AG04450 (cell line): Measurements from ENCODE around the gene BTBD9. TPM values are rescaled to one million over a fixed set of nuclear protein-coding genes. Genes with fewer than 3 reads are reported as not detected.
"Not testable (repeated sequence)": the region's sequence is repeated elsewhere in the genome, so short reads cannot be mapped to it uniquely, and the experiment has no call there.

Experiments used
- CTCF ChIA-PET: fragments of 300-600, 350-600 bp; formaldehyde crosslinking; extraction: SDS; loops from one replicate; lab custom pipeline; 2022; ENCODE audit warnings: antibody characterized with exemption, inconsistent platforms; lab: Charles Lee
- POLR2A ChIA-PET: fragments of 350-600 bp; formaldehyde crosslinking; extraction: SDS; loops from one replicate; lab custom pipeline; 2021; ENCODE audit warnings: antibody characterized with exemption, inconsistent platforms; lab: Yijun Ruan, JAX
- DNase-seq: peaks from one replicate; pipeline ENCODE4 v3.0.0-alpha.2; 2011; ENCODE audit warnings: low read depth, low spot score
- H3K27ac ChIP-seq: one replicate; pipeline ENCODE4 v1.5.1; 2012; ENCODE audit warnings: low read depth, low read length, control low read depth
- H3K27me3 ChIP-seq: one replicate; pipeline ENCODE4 v1.6.0; 2012; ENCODE audit warnings: low read length; ENCODE audit not compliant: control insufficient read depth, insufficient read depth
- H3K4me3 ChIP-seq: 2 replicates; pipeline ENCODE4 v1.5.1; 2011; ENCODE audit warnings: mild to moderate bottlenecking, low read depth, low read length, control low read depth
- H3K9me3 ChIP-seq: 2 replicates; pipeline ENCODE4 v1.5.1; 2012; ENCODE audit warnings: low read length; ENCODE audit not compliant: control insufficient read depth, insufficient read depth
- polyA plus RNA-seq: library from polyadenylated mRNA; depleted of rRNA; stranded (reverse); fragments of >200 nt; gene quantifications from 2 replicates; pipeline ENCODE4 v1.2.3, GENCODE V29; 2011
- TF ChIP-seq, protein P1 (sequence below): IDR thresholded peaks from 2 replicates; pipeline ENCODE4 v1.5.1; 2011; ENCODE audit warnings: low read depth, low read length, control low read depth, inconsistent platforms

BTBD9 gene
- polyA plus RNA-seq, 1 experiment = 7.2 TPM

DNA sequence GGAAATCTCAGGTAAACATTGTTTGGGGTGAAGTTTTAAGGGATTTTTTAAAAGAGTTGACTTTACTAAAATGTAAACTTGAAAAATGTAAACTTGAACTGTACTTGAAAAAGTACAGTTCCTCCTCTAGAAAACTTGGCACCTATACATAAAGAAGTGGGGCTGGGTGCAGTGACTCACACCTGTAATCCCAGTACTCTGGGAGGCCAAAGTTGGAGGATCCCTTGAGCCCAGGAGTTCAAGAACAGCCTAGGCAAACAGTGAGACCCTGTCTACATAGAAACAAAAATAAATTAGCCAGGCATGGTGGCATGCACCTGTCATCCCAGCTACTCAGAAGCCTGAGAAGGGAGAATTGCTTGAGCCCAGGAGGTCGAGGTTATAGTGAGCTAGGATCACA is 7.2 kb downstream of the BTBD9 start:
- no peaks in the 10 kb centered on the region for H3K9me3 ChIP-seq
- DNase-seq = no peak
- H3K4me3 ChIP-seq = no peak overlapping the region
- TF ChIP-seq, protein P1, sequence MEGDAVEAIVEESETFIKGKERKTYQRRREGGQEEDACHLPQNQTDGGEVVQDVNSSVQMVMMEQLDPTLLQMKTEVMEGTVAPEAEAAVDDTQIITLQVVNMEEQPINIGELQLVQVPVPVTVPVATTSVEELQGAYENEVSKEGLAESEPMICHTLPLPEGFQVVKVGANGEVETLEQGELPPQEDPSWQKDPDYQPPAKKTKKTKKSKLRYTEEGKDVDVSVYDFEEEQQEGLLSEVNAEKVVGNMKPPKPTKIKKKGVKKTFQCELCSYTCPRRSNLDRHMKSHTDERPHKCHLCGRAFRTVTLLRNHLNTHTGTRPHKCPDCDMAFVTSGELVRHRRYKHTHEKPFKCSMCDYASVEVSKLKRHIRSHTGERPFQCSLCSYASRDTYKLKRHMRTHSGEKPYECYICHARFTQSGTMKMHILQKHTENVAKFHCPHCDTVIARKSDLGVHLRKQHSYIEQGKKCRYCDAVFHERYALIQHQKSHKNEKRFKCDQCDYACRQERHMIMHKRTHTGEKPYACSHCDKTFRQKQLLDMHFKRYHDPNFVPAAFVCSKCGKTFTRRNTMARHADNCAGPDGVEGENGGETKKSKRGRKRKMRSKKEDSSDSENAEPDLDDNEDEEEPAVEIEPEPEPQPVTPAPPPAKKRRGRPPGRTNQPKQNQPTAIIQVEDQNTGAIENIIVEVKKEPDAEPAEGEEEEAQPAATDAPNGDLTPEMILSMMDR = no peak
- ChIA-PET POLR2A (no interaction called here), CTCF (no interaction called here)
- no peaks in the 10 kb centered on the region for H3K27me3 ChIP-seq
- no peak overlapping the region for H3K27ac ChIP-seq

DNA sequence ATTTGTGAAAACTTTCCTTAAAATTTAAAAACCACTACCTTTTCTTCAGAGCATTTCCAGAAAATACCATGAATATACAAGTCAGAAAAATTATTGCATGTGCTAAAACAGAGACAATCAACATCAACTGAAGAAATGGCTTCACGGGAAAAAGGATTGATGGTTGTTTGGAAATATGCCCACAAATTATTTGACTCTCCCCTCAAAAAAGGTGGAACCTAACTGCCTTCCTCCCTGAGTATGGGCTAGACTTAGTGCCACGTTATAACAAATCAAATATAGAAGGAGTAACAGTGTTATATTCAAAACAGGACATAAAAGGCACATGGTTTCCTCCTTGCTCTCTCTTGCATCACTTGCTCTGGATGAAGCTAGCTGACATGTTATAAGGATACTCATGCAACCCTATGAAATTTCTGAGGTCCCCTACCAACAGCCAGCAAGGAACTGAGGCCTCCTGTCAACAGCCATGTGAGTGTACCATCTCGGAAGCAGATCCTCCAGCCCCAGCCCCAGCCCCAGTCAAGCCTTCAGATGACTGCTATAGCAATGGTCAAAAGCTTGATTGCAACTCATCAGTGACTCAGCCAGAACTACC is 8.4 kb downstream of the BTBD9 start:
- CTCF ChIA-PET = no interaction called here
- no peak overlapping the region for H3K27ac ChIP-seq
- POLR2A ChIA-PET = no interaction called here
- no peak for DNase-seq
- no peaks in the 10 kb centered on the region for H3K27me3 ChIP-seq
- no peaks in the 10 kb centered on the region for H3K9me3 ChIP-seq
- TF ChIP-seq, protein P1 = no peak
- no peak overlapping the region for H3K4me3 ChIP-seq

DNA sequence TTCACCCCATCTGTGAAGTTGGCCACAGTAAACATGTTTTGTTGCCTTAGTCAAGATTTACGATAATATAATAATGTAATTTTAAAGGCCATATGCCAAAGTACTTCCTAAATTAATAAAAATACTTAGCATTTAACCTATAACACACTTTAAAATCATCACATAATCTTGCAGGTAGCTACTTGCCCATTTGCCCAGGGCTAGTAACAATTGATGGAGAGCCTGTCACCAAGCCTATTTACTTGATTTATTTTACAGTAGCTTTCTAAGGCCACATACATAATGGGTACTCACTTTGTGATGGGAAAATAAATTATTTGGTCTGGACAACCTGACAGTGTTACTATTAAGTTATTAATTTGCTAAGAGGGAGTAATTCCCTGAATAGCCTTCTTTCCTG is 14.5 kb downstream of the BTBD9 start:
- DNase-seq = no peak
- Histone ChIP-seq H3K4me3 (no peak overlapping the region), H3K27me3 (no peaks in the 10 kb centered on the region), H3K9me3 (peaks cover 5% of the 10 kb centered on the region; the same call in 1 of the 2 replicates), H3K27ac (no peak overlapping the region)
- ChIA-PET CTCF (interaction anchor here (0.8 kb wide), 1 partner anchor 13 kb away, joined by 3 read pairs; no protein-coding TSS in a partner anchor), POLR2A (no interaction called here)
- TF ChIP-seq, protein P1 = no peak

DNA sequence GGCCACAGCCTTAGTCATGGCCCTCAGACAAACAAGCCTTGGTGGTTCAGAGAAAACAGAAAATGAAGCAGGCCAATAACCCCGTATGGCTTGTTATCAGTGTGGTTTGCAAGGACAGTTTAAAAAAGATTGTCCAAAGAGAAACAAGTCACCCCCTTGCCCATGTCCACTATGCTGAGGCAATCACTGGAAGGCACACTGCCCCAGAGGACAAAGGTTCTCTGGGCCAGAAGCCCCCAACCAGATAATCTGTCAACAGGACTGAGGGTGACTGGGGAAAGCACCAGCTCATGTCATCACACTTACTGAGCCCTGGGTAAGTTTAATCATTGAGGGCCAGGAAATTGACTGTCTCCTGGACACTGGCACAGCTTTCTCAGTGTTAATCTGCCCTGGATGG is 20.4 kb downstream of the BTBD9 start:
- POLR2A ChIA-PET = interaction anchor here (0.7 kb wide), 1 partner anchor 20 kb away, joined by 3 read pairs; the partner anchor contains the start of gene BTBD9

DNA sequence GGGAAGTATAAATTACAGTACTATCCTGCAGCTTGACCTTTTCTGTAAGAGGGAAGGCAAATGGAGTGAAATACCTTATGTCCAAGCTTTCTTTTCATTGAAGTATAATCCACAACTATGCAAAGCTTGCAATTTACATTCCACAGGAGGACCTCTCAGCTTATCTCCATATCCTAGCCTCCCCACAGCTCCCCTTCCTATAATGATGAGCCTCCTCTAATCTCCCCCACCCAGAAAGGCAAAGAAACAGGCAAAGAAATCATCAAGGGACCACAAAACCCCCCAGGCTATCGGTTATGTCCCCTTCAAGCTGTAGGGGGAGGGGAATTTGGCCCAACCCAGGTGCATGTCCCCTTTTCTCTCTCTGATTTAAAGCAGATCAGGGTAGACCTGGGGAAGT is 21.4 kb downstream of the BTBD9 start:
- CTCF ChIA-PET = not testable (repeated sequence)

More for the DNA sequence above, 20.4 kb downstream of the BTBD9 start:
- H3K27me3 ChIP-seq, H3K27ac ChIP-seq, CTCF ChIA-PET, H3K9me3 ChIP-seq, H3K4me3 ChIP-seq, DNase-seq: not testable (repeated sequence)

DNA sequence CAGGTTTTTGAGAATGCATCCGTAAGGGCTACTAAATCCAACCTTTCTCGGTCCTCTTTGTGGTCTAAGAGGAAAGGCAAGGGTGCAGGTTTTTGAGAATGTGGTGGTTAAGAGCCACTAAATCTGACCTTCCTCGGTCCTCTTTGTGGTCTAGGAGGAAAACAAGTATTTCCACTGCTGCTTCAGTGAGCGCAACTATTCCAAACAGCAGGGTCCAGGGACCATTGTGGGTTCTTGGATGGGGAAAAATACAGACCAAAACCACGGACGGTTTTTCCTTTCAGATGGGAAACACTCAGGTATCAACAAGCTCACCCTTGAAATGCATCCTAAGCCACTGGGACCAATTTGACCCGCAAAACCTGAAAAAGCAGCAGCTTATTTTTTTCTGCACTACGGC is 21.9 kb downstream of the BTBD9 start:
- ChIA-PET POLR2A (no interaction called here), CTCF (no interaction called here)
- Histone ChIP-seq H3K27me3 (no peaks in the 10 kb centered on the region), H3K9me3 (no peaks in the 10 kb centered on the region; the same call in 1 of the 2 replicates), H3K4me3 (no peak overlapping the region), H3K27ac (no peak overlapping the region)
- TF ChIP-seq, protein P1 = no peak
- no peak for DNase-seq

More for the DNA sequence above, 21.4 kb downstream of the BTBD9 start:
- H3K27me3 ChIP-seq, H3K27ac ChIP-seq, DNase-seq, H3K4me3 ChIP-seq, H3K9me3 ChIP-seq, POLR2A ChIA-PET: not testable (repeated sequence)
